GM12801 (cell line): ENCODE results near the gene SELENOO.

Source experiments
- TF ChIP-seq, protein P1 (sequence below): IDR thresholded peaks from one replicate; pipeline ENCODE4 v1.5.1; 2011; ENCODE audit warnings: control low read depth; ENCODE audit not compliant: insufficient read length; ENCODE audit errors: extremely low read depth

SELENOO gene

DNA sequence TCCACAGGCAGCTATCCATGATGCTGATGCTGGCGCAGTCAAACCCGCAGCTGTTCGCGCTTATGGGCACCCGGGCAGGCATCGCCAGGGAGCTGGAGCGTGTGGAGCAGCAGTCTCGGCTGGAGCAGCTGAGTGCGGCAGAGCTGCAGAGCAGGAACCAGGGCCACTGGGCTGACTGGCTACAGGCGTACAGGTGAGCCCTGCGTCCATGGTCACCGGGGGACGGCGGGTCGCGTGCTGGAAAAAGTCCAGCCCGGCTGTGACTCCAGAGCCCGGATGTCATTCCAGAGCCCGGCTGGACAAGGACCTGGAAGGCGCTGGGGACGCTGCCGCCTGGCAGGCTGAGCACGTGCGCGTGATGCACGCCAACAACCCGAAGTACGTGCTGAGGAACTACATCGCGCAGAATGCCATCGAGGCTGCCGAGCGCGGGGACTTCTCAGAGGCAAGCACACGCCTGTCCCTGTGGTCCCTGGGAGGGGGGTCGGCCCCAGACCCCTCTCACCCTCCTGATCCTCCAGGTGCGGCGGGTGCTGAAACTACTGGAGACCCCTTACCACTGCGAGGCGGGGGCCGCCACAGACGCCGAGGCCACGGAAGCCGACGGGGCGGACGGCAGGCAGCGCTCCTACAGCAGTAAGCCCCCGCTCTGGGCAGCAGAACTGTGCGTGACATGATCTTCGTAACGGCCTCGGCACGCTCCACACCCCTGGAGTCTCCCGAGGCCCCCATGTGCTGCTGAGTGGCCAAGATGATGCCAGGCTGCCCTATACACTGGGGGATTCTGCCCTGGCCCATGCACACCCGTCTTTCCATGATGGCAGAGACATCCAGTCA, 16.1 kb downstream of the SELENOO start:
- TF ChIP-seq, protein P1, sequence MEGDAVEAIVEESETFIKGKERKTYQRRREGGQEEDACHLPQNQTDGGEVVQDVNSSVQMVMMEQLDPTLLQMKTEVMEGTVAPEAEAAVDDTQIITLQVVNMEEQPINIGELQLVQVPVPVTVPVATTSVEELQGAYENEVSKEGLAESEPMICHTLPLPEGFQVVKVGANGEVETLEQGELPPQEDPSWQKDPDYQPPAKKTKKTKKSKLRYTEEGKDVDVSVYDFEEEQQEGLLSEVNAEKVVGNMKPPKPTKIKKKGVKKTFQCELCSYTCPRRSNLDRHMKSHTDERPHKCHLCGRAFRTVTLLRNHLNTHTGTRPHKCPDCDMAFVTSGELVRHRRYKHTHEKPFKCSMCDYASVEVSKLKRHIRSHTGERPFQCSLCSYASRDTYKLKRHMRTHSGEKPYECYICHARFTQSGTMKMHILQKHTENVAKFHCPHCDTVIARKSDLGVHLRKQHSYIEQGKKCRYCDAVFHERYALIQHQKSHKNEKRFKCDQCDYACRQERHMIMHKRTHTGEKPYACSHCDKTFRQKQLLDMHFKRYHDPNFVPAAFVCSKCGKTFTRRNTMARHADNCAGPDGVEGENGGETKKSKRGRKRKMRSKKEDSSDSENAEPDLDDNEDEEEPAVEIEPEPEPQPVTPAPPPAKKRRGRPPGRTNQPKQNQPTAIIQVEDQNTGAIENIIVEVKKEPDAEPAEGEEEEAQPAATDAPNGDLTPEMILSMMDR: no peak

DNA sequence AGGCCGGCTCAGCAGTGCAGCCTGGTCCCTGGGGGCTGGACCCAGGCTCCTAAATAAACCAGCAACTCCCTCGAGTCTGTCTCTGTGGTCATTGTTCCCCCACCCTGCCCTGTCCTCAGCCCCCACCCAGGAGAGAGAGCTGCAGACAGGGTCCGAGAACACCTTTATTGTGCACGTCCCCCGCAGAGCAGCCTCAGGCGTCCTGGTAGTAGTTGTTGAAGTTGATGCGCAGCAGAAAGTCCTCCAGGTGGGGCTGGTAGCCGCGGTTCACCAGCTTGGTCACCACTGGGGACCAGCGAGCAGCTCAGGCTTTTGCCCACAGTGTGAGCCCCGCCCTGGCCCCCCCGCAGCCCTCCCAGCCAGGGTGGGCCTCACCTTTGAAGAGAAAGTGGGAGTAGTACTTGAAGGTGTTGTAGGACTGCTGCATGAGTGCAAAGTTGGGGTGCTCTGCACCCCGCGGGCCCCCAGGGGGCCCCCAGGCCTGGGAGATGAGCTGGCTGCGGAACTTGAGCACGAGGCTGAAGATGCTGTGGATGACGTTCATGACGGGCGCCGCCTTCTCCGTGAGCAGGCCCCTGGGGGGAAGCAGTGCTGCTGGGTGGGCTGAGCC, 16.8 kb downstream of the SELENOO start:
- TF ChIP-seq, protein P1: no peak

DNA sequence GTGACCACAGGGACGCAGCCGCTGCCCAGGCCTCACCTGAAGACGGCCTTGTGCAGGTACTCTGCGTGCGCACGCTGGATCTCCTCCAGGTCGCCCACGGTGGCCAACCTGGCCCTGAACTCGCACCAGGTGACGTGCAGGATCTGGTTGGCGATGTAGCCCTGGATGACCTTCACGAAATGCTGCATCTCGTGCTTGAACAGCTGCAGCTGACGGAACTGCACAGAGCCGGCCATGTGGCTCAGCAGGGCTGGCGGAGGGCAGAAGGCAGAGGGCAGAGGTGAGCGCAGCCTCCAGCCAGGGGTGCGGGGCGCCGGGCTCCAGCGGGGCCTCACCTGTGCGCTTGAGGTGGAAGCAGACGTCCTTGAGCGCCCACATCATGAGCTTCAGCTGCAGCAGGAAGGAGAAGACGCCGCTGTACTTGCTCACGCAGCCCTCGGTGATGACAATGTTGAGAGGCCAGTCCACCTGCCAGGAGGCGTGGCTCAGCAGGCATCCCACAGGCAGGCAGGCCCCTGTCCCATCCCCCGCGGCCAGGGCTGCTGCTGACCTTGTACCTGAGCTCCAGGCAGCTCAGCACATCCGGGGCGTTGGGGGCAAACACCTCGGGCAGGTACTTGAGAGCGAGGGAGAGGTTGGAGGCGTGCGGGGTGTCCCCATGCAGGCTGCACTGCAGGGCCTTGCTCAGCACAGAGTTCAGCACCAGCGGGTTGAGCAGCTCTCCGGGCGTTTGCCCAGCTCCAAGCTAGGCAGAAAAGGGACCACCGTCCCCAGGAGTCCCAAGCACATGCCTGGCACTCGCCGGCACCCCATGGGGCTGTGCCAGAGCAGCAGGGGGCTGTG, 17.6 kb downstream of the SELENOO start:
- TF ChIP-seq, protein P1: no peak

DNA sequence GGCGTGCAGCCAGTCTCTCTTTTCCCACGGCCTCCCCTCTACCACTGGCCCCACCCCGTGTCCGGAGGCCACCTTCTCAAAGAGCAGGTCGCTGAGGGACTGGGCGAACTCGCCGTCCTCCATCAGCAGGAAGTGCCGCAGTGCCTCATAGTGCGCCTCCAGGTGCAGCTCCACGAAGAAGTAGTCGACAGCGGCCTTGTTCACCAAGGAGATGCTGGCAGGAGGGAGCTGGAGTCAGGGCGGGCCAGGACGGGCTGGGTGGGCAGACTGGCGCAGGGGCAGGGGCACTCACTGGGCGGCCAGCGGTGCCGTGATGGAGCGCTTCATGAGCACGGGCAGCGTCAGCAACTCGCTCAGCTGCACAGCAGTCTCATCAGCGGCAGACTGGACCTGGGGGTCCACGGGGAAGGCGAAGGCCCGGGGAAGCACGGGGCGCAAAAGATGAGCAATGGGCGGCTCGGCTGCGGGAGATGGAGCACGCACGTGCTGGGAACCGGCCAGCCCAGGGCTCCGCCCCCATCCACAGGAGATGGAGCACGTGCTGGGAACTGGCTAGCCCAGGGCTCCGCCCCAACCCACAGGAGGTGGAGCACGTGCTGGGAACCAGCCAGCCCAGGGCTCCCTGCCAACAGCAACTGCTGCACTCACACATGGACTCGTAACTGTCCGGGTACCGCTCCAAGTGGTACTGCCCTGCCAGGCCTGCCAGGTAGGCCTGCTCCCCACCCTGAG, 18.4 kb downstream of the SELENOO start:
- TF ChIP-seq, protein P1: no peak

DNA sequence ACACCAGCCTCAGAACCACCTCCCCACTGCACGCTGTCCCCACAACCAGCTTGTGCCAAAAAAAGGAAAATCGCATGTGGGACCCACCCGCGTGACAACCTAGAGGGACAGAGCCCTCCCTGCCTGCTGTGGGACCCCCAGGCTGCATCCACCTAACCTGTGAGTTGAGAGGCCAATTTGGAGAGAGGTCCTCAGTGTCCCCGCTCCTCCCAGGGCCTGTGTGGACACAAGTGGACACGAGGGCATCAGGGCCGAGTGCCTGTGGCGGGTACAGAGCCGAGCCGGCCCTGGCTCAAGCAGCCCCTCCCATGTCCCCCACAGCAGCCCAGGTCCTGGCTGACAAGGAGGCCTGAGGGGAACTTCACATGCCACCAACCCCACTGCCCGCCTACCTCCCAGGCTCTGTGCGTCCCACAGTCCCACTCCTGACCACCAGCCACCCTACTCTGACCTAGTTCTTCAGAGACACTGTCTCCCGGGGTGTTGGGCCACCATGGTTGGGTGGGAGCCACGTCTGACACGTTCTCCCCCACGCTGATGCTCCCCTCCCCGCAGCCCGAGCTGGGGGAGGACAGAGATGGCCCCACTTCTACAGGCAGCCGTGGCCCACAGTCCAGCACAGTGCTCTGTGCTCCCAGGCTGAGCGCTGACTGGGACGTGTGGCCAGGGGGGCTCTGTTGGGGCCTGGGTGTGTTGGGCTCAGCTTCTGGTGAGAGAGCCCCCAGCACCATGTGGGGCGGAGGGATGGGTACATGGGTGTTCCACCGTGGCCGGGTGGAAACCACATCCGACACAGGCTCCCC, 19.2 kb downstream of the SELENOO start:
- TF ChIP-seq, protein P1: no peak

DNA sequence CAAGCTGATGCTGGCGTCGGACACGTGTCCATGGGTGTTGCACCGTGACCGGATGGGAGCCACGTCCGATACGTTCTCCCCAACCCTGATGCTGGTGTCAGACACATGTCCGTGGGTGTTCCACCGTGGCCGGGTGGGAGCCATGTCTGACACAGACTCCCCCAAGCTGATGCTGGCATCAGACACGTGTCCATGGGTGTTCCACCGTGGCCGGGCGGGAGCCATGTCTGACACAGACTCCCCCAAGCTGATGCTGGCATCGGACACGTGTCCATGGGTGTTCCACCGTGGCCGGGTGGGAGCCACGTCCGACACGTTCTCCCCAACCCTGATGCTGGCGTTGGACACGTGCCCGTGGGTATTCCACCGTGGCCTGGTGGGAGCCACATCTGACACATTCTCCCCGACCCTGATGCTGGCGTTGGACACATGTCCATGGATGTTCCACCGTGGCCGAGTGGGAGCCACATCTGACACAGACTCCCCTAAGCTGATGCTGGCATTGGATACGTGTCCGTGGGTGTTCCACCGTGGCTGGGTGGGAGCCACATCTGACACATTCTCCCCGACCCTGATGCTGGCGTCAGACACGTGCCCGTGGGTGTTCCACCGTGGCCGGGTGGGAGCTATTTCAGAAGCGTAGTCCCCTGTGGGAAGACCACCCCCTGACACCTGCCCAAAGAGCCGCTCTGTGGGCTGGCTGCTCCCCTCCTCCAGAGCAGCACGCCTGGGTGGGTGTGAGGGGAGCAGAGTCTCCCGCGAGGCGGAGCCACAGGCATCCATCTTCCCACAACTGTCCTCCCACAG, 20.0 kb downstream of the SELENOO start:
- TF ChIP-seq, protein P1: no peak
